Esophagus squamous epithelium (tissue), 5 donors: ENCODE results near the gene PLCB4. TPM values are rescaled to one million over a fixed set of nuclear protein-coding genes. Genes with fewer than 3 reads are reported as not detected.

ENCODE experiments used
- DNase-seq: peaks from one replicate; lab custom pipeline; 2025; lab: John Stamatoyannopoulos, UW
- H3K27ac ChIP-seq, 4 donors: fragments of 200-600 bp; sonication (generic); one replicate each; pipeline ENCODE4 v1.5.1; 2016 to 2019; ENCODE audit warnings: mild to moderate bottlenecking in 1 of 4
- H3K27me3 ChIP-seq, 4 donors: fragments of 200-600 bp; sonication (generic); 1 replicate in 3 of 4; 2 replicates in 1 of 4; pipeline versions ENCODE4 v1.5.1 to v1.6.0; 2017 to 2021; ENCODE audit warnings: antibody characterized with exemption in 1 of 4
- H3K36me3 ChIP-seq, 3 donors: fragments of 200-600 bp; sonication (generic); one replicate each; pipeline ENCODE4 v1.5.1; 2016 to 2019
- H3K4me1 ChIP-seq, 3 donors: fragments of 200-600 bp; sonication (generic); one replicate each; pipeline ENCODE4 v1.5.1; 2017 to 2019
- H3K4me3 ChIP-seq, 4 donors: fragments of 200-600 bp; sonication (generic); 1 replicate in 3 of 4; 2 replicates in 1 of 4; pipeline ENCODE4 v1.5.1; 2016 to 2019; ENCODE audit warnings: mild to moderate bottlenecking in 2 of 4, moderate library complexity in 1 of 4
- H3K9me3 ChIP-seq, 3 donors: fragments of 200-600 bp; sonication (generic); one replicate each; pipeline ENCODE4 v1.5.1; 2016 to 2019
- POLR2A ChIP-seq, 4 donors: fragments of 450-650 bp; IDR thresholded peaks; one replicate each; pipeline ENCODE4 v1.6.1; 2017; ENCODE audit warnings: antibody characterized with exemption in 4 of 4, mild to moderate bottlenecking in 4 of 4, moderate library complexity in 3 of 4
- WGBS, 2 donors: methylation state at CpG; one replicate each; pipeline ENCODE4 v1.1.5; 2018; 5-methylcytosine and 5-hydroxymethylcytosine counted together
- intact Hi-C: fragments of 100-400 bp; cut with DNase I; formaldehyde crosslinking; loops from one replicate; pipeline ENCODE4 v1.15.0; 2022
- total RNA-seq, 4 donors: library from RNA; depleted of rRNA; stranded (reverse); fragments of >200 nt; gene quantifications; one replicate each; pipeline ENCODE4 v1.1.0, GENCODE V29; 2016
- TF ChIP-seq, protein P1 (sequence below), 6 experiments: fragments of 450-650 bp in 4 of 6; fragments of 200-600 bp in 2 of 6; sonication (generic) in 2 of 6; IDR thresholded peaks; one replicate each; pipeline ENCODE4 v1.5.1; 2016 to 2019; ENCODE audit warnings: antibody characterized with exemption in 6 of 6, mild to moderate bottlenecking in 4 of 6, moderate library complexity in 4 of 6
- donor health status: DM: yes; HTN: yes; CAD: no.

Gene PLCB4
- total RNA-seq, 4 donors from 2014 or later: 1.1 to 13.7 (median 2.8) TPM

- TF ChIP-seq, protein P1, sequence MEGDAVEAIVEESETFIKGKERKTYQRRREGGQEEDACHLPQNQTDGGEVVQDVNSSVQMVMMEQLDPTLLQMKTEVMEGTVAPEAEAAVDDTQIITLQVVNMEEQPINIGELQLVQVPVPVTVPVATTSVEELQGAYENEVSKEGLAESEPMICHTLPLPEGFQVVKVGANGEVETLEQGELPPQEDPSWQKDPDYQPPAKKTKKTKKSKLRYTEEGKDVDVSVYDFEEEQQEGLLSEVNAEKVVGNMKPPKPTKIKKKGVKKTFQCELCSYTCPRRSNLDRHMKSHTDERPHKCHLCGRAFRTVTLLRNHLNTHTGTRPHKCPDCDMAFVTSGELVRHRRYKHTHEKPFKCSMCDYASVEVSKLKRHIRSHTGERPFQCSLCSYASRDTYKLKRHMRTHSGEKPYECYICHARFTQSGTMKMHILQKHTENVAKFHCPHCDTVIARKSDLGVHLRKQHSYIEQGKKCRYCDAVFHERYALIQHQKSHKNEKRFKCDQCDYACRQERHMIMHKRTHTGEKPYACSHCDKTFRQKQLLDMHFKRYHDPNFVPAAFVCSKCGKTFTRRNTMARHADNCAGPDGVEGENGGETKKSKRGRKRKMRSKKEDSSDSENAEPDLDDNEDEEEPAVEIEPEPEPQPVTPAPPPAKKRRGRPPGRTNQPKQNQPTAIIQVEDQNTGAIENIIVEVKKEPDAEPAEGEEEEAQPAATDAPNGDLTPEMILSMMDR (IDR thresholded peaks at IDR 0.05): no peak
- TF ChIP-seq POLR2A (IDR thresholded peaks at IDR 0.05): no peak
- no peak overlapping the region for H3K27ac ChIP-seq
- peaks cover 0 to 18% (median 12%) of the 10 kb centered on the region in 3 donors for H3K4me1 ChIP-seq
- no peaks in the 10 kb centered on the region for H3K9me3 ChIP-seq
- no peaks in the 10 kb centered on the region for H3K36me3 ChIP-seq
- intact Hi-C loops: no loop called here
- peaks cover 0 to 52% (median 2%) of the 10 kb centered on the region in 4 donors for H3K27me3 ChIP-seq
- no peak for DNase-seq
- 32 to 59% methylated on average over 4 of the region's 4 CpGs for WGBS, 2 donors
- H3K4me3 ChIP-seq: no peak overlapping the region
Measured at GRCh38 chr20:9520086-9520485, 451.2 kb downstream of the PLCB4 start.

DNA sequence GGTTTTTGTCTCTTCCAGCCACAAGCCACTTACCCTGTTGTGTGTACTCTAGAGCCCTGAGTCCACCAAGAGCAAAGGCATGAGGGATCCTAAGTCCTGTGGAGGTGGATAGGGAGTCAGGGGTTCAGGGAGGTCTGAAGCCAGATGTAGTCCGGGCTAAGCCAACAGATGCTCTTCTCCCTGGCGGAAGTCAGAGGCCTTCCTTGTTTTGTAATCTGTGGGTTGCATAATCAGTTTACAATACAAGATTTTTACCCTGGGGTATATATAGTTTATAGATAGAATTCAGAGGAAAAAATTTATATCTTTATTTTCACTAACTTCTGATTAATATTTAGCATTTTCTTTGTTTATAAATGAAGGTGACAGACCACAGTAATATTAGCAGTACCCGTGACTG lies 454.7 kb downstream of the PLCB4 start:
- DNase-seq: no peak
- no peak overlapping the region for H3K4me3 ChIP-seq
- WGBS, 2 donors: 63 to 82% methylated on average over 3 of the region's 3 CpGs
- no peaks in the 10 kb centered on the region for H3K9me3 ChIP-seq
- no peak overlapping the region for H3K27ac ChIP-seq
- TF ChIP-seq, protein P1 (IDR thresholded peaks at IDR 0.05): no peak
- no peak for TF ChIP-seq POLR2A (IDR thresholded peaks at IDR 0.05)
- no peaks in the 10 kb centered on the region for H3K36me3 ChIP-seq
- H3K4me1 ChIP-seq: no peaks in the 10 kb centered on the region
- intact Hi-C loops: no loop called here
- peaks cover 0 to 17% (median 0%) of the 10 kb centered on the region in 4 donors for H3K27me3 ChIP-seq
